Measurements from ENCODE around the gene CEMIP2. TPM values are rescaled to one million over a fixed set of nuclear protein-coding genes. Genes with fewer than 3 reads are reported as not detected.

The CEMIP2 gene
- total and polyA plus RNA-seq, 2 donors (not counting 3 experiments of a cell fraction or from before 2014, with no cell fraction given) = 41.6 to 44.3 TPM

GRCh38 chr9:71763832-71764231, 4.5 kb downstream of the CEMIP2 start:
- peak overlapping the region; percentile 75 for H3K4me2 ChIP-seq (ENCODE audit: insufficient read depth, low read length)
- peaks cover 44% of the 10 kb centered on the region for H3K4me1 ChIP-seq (ENCODE audit: control insufficient read depth, extremely low read depth, insufficient read depth, low read length)
- H3K27me3 ChIP-seq (ENCODE audit: control insufficient read depth in 2 of 2, insufficient read depth in 2 of 2, low read length in 2 of 2) = no peaks in the 10 kb centered on the region
- DNase-seq (ENCODE audit: low read depth, low spot score) (peak; percentile 65), FAIRE-seq (no peak)
- H3K9ac ChIP-seq (replicated peaks; ENCODE audit: extremely low read depth, insufficient read depth, low read length) = peak overlapping the region; percentile 20
- H3K36me3 ChIP-seq (ENCODE audit: control insufficient read depth in 2 of 2, extremely low read depth in 1 of 2, insufficient read depth in 2 of 2, low read length in 2 of 2) = no peaks in the 10 kb centered on the region
- BruUV-seq (replicated peaks) = no TSS peak
- TF ChIP-seq CTCF (IDR thresholded peaks at IDR 0.05; ENCODE audit: extremely low read depth in 1 of 2, insufficient read depth in 1 of 2, low read depth in 1 of 2, low read length in 2 of 2) (no peak), POLR2A (IDR thresholded peaks at IDR 0.05; ENCODE audit: low read depth, low read length) (no peak), MYC (IDR thresholded peaks at IDR 0.05; ENCODE audit: low read depth, low read length) (no peak), EZH2 (IDR thresholded peaks at IDR 0.05; ENCODE audit: borderline replicate concordance, low read depth, low read length, severe bottlenecking) (no peak), POLR2AphosphoS5 (IDR thresholded peaks at IDR 0.05; ENCODE audit: insufficient read depth, low read depth, low read length) (no peak), JUN (IDR thresholded peaks at IDR 0.05; ENCODE audit: borderline replicate concordance, insufficient read depth, insufficient read length, low read depth) (no peak), GATA2 (IDR thresholded peaks at IDR 0.05; ENCODE audit: insufficient read depth, insufficient read length, low read depth, low read length) (no peak), MAX (IDR thresholded peaks at IDR 0.05; ENCODE audit: insufficient read depth, insufficient read length) (no peak), FOS (IDR thresholded peaks at IDR 0.05; ENCODE audit: borderline replicate concordance, insufficient read depth, low read length) (no peak)
- peaks cover 49% of the 10 kb centered on the region for H3K79me2 ChIP-seq (ENCODE audit: control insufficient read depth, insufficient read depth, low read length)
- dilution Hi-C loops (cut with MboI; ENCODE audit: extremely low pct_ligation_motif_present, low sequenced_read_pairs) (no loop called here), intact Hi-C loops (cut with micrococcal nuclease) (loop anchor here (10.0 kb wide), 1 partner anchor 619 kb away; no protein-coding TSS in a partner anchor)
- peak overlapping the region; percentile 71 for H3K27ac ChIP-seq (ENCODE audit: insufficient read depth, low read depth, low read length)
- peak overlapping the region in 1 of 3 experiments; percentile 14 for H3K4me3 ChIP-seq (replicated peaks in 1 of 3; ENCODE audit: insufficient read depth in 1 of 3, low read depth in 1 of 3, low read length in 3 of 3)
- no peak overlapping the region for H2AFZ ChIP-seq (ENCODE audit: low read depth, low read length)
- ChIA-PET POLR2A (no interaction called here), CTCF (interaction anchor here (1.0 to 6.4 kb wide), 4 partner anchors 10 to 158 kb away, joined by 3 to 58 read pairs (median 5); no protein-coding TSS in a partner anchor)
- no peaks in the 10 kb centered on the region for H4K20me1 ChIP-seq (replicated peaks; ENCODE audit: control insufficient read depth, extremely low read depth, insufficient read depth, low read length)
- no peaks in the 10 kb centered on the region for H3K9me1 ChIP-seq (replicated peaks; ENCODE audit: control insufficient read depth, extremely low read depth, insufficient read depth, low read length)
- no peaks in the 10 kb centered on the region for H3K9me3 ChIP-seq (replicated peaks; ENCODE audit: control insufficient read depth, insufficient read depth, low read length)
